Kasumi-1 (cell line): Measurements from ENCODE around the gene KRTAP4-6.
"Not testable (repeated sequence)": the region's sequence is repeated elsewhere in the genome, so short reads cannot be mapped to it uniquely, and the experiment has no call there.

Experiments
- DNase-seq, 2 experiments: peaks; one replicate each; lab custom pipeline; 2025; lab: John Stamatoyannopoulos, UW

KRTAP4-6 gene

DNA sequence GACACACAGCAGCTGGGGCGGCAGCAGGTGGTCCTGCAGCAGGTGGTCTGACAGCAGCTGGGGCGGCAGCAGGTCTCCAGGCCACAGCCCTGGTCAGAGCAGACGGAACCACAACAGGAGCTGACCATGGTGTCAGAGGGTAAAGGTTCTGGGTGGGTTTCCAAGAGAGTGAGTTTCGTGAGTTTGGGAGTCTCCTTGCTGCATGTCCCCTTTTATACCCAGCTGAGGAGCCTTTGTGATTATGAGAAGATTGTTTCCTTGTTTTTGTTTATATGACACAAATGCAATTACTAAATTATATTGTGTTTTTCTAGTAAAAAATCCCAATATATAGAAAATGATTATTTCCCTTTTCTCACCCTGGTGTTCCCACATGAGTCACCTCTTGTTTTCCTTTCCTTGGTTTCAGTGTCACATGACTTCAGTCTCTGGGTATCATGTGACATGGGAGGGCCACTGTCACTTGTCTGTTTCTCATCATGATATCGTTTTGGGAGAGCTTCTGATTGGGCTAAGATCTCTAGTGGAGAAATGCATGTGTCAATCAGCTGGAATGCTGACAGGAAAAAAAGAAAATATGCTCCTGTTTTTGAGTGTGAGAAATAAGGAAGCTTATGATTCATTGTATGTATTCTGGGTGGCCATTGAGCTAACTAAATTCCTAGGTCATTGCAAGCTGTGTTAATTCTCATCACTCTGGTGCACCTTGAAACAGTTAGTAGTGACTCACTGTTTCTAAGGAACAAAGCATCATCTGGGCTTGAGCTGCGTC, at the start of gene KRTAP4-6:
TSS of gene KRTAP4-6 (minus strand) at position 185 of the 772 bp plus-strand sequence. CDS start at position 128, 57 bp downstream.
- DNase-seq = no peak

DNA sequence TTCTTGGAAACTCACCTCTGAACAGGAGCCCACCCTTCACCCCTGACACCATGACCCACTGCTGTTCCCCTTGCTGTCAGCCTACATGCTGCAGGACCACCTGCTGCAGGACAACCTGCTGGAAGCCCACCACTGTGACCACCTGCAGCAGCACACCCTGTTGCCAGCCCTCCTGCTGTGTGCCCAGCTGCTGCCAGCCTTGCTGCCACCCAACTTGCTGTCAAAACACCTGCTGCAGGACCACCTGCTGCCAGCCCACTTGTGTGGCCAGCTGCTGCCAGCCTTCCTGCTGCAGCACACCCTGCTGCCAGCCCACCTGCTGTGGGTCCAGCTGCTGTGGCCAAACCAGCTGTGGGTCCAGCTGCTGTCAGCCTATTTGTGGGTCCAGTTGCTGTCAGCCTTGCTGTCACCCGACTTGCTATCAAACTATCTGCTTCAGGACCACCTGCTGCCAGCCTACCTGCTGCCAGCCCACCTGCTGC, 49.5 kb upstream of the KRTAP4-6 start, which contains the start of gene KRTAP9-1:
TSS of gene KRTAP9-1 (plus strand) at position 51 of the 482 bp plus-strand sequence. CDS start at position 51, 0 bp downstream.
- DNase-seq = not testable (repeated sequence)

DNA sequence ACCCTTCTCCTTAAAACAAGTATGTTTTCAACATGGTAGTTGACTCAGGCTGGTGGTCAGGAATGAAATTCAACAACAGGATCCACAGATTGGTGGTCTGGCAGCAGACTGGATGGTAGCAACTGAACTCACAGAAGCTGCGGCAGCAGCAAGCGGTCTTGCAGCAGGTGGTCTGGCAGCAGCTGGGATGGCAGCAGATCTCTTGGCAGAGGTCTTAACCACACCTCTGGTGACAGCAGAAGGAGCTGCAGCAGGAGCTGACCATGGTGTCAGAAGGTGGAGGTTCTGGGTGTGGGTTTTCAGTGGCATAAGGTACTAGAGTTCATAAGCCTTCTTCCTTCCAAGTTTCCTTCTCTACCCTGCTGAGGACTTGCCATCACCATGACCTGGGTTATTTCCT, 46.5 kb upstream of the KRTAP4-6 start:
- DNase-seq = no peak

DNA sequence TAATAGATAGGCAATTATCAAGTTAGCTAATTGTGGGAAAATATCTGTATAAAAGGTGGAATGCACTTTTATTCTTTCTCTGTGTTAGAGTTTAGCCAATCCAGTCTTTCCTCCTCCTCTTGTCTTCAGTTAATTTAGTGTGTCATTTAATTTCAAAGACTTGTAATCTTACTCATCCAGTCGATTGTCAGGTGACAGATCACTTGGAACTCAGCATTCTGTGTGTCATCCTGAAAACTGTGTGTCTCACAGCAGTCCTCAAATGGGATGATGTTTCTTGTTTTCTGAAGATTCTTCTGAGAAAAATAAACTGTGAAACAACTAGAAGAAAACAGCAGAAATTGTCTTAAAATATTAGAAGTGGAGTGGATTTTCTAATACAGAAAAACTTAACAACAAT, 44.7 kb upstream of the KRTAP4-6 start:
- DNase-seq = no peak

DNA sequence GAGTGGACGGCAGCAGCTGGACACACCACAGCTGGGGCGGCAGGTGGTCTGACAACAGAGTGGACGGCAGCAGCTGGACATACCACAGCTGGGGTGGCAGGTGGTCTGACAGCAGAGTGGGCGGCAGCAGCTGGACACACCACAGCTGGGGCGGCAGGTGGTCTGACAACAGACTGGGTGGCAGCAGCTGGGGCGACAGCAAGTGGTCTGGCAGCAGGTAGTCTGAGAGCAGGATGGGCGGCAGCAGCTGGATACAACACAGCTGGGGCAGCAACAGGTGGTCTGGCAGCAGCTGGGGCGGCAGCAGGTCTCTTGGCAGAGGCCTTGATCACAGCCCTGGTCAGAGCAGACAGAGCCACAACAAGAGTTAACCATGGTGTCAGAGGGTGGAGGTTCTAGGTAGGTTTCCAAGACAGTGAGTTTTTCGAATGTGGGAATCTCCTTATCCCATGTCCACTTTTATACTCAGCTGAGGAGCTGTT, 44.2 kb upstream of the KRTAP4-6 start, which contains the start of gene KRTAP4-1:
TSS of gene KRTAP4-1 (minus strand) at position 432 of the 482 bp plus-strand sequence. CDS start at position 375, 57 bp downstream.
- no peak for DNase-seq

DNA sequence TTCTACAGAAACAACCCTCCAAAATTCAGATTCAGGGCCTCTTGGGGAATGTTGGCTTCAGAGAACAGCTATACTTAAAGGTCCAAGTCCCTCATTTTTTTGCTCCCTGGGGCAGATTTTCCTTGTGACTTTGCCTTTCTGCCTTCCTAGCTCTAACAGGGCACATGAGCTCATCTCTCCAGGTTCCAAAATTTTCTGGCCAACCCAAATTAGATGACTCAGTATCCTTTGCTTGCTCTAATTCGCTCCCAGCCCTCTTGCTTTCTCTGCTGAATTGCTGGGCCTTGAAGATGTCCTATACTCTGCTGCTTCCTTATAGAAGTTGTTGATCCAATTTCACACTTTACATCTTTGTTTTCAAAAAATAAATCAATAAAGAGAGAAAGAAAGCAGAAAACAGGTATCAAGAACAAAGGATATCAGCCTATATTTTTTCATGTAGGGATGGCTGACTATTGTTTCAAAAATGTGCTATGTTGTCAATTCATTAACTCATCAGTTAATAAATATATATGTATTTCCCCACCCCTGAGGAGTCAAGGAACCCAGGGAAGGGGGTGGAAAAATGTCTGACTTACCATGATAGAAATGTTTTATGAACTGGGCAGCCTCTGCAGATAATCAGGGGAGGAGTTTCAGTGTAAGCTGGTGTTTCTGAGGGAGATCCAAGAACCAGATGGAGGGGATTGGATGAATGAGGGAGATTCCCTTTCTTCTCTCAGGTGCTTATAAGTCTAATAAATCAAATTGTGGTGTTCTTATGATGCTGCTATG, 38.7 kb upstream of the KRTAP4-6 start:
- no peak for DNase-seq

DNA sequence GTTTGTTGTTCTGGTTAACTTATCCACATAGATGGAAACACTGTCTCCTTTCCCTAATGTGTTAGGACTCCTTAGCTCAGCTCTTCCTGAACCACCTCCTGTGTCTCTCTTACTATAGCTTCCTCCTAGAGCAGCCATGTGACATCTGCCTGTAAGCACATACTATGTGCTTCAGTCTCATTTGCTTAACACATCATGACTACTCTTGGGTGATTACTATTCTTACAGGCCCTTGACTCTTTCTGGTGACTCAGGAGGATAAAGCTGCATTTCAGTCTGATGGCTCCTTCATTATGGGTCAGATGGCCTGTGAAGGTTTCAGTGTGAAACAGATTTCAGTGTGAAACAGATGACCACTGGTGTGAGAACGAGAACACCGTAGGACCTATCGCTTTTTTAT, 38.0 kb upstream of the KRTAP4-6 start:
- no peak for DNase-seq

DNA sequence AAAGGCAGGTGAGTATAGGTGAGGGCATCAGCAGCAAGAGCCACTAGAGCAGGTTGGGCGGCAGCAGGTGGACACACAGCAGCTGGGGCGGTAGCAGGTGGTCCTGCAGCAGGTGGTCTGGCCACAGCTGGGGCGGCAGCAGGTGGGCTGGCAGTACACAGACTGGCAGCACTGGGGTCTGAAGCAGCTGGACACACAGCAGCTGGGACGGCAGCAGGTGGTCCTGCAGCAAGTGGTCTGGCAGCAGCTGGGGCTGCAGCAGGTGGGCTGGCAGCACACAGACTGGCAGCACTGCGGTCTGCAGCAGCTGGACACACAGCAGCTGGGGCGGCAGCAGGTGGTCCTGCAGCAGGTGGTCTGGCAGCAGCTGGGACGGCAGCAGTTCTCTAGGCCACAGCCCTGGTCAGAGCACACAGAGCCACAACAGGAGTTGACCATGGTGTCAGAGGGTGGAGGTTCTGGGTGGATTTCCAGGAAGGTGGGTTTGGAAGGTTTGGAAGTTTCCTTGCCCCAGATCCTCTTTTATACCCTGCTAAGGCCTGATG, 37.5 kb upstream of the KRTAP4-6 start, which contains the start of gene KRTAP4-2:
TSS of gene KRTAP4-2 (minus strand) at position 495 of the 545 bp plus-strand sequence. CDS start at position 438, 57 bp downstream.
- DNase-seq = no peak

DNA sequence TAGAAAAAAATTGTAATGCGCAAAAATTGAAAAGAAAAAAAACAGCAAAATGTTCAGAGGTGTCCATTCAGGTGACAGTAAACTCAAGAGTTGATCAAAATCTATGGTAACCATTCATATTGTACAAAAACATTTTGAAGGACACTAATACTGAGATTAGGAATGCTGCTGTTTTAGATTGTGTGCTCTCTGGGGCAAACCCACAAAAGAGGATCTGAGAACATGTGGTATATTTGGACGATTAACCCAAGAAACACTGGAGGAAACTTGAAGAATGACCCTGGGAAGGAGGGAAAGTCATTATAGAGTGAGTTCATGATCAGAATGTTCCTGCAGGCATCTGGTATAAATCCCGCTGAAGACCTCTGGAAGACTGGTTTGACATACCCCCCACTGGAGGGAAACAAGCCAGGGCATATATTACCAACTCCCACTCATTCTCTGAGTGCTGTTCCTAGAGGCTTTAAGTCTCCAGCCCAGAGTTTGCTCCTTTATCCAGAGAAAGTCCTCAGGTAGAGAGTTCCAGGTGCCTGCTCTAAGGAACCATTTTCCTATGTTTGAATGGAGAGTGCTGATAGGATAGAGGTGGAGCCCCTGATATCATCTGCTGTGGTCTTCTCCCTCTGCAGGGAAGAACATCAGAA, 36.5 kb upstream of the KRTAP4-6 start:
- DNase-seq = no peak

DNA sequence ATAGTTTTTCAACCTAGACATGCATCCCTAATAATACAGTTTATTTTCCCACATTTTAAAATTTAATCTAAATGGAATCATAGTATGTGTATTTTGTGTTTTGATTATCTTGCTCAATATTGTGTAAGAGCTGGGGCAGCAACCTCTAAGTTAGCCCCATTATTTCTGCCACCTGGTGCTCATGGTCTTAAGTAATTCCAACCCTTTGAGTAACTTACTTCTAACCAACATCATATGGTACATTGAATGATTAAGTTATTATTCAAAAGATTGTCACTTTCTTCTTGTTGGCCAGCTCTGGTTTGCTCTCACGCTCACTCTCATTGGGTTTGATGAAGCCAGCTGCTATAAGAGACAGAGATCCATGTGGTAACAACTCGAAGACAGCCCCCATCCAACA, 31.5 kb upstream of the KRTAP4-6 start:
- no peak for DNase-seq

DNA sequence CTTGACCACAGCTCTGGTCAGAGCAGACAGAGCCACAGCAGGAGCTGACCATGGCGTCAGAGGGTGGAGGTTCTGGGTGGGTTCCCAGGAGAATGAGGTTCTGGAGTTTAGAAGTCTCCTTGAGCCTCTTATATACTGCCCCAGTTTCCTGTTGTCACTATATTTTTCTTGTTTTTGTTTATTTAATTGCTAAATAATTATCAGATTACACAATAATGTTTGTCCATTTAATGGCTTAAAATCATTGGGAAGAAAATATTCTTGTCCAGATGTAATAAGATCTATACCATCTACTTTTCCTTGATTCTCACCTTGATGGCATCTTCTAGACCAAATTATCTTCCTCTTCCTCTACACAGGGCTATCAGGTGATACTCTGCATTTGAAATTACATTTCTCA, 27.8 kb upstream of the KRTAP4-6 start, which contains the start of gene KRTAP4-3:
TSS of gene KRTAP4-3 (minus strand) at position 101 of the 400 bp plus-strand sequence. CDS start at position 52, 49 bp downstream.
- no peak for DNase-seq

DNA sequence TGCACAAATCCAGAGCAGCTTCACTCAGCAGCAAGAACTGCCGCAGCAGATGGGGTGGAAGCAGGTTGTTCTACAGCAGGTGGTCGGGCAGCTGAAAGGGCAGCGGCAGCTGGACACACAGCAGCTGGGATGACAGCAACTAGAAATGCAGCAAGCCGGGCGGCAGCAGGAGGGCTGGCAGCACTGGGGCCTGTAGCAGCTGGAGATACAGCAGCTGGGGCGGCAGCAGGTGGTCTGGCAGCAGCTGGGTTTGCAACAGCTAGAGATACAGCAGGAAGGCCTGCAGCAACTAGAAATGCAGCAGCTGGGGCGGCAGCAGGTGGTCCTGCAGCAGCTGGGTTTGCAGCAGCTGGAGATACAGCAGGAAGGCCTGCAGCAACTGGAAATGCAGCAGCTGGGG, 27.2 kb upstream of the KRTAP4-6 start:
- no peak for DNase-seq

DNA sequence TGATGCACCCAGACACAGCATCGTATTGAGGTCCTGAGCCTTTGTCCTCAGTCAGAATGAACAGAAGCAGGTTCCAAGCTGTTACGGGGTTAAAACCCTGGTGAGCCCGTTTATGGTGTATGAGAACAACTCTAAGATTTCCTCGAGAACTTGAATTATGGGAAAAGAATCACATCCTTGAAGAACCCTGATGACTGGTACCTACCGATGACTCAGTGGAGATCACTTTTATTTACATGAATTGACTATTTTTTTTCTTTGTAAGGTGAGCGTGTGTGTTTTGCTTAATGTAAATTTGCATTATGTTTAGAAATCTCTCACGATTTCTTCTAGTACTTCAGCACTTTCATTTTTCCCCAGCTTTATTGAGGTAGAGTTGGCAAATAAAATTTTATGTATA, 23.5 kb upstream of the KRTAP4-6 start:
- no peak for DNase-seq

DNA sequence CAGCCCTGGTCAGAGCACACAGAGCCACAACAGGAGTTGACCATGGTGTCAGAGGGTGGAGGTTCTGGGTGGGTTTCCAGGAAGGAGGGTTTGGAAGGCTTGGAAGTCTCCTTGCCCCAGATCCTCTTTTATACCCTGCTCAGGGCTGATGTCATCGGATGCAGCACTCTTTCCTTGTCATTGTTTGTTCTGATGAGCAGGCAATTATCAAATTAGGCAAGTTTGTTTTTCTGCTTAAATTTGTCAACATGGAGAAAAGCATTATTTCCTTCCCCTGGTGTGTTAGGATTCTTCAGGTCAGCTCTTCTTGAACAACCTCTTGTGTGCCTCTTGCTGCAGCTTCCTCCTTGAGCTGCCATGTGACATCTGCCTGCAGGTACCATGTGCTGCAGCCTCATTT, 20.3 kb upstream of the KRTAP4-6 start, which contains the start of gene KRTAP4-4:
TSS of gene KRTAP4-4 (minus strand) at position 101 of the 400 bp plus-strand sequence. CDS start at position 44, 57 bp downstream.
- DNase-seq = no peak

DNA sequence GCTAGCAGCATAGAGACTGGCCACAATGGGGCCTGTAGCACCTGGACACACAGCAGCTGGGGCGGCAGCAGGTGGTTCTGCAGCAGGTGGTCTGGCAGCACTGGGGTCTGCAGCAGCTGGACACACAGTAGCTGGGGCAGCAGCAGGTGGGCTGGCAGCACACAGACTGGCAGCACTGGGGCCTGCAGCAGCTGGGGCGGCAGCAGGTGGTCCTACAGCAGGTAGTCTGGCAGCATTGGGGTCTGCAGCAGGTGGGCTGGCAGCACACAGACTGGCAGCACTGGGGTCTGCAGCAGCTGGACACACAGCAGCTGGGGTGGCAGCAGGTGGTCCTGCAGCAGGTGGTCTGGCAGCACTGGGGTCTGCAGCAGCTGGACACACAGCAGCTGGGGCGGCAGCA, 19.8 kb upstream of the KRTAP4-6 start:
- DNase-seq = not testable (repeated sequence)

DNA sequence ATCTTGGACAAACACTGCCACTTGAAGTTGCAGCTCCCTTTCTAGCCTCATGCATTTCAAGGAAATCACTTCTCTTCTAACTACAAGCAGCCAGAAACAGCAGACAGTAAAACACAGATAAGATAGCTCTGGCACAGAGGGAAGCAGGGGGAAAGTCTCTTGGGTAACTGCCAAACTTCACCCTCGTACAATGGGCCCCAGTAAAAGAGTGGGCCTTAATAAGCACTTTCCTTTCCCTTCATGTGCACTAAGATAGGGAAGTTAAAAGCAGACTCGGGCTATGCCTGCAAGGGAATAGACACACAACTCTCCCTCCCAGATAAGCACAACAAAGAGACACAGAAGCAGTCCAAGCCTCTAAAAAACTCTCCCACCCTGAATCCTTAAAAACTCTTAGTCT, 13.5 kb upstream of the KRTAP4-6 start:
- peak in 1 of 2 experiments; percentile 1 for DNase-seq

DNA sequence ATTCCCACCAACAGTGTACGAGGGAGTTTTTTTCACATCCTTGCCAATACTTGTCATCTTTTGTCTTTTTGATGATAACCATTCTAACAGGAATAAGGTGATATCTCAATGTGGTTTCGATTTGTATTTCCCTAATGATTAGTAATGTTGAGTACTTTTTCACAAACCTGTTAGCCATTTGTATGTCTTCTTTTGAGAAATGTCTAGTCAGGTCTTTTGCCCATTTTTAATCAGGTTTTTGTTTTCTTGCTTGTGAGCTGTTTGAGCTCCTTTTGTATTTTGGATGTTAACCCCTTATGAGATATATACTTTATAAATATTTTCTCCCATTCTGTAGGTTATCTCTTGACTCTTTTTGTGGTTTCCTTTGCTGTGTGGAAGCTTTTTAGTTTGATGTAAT, 11.2 kb upstream of the KRTAP4-6 start:
- DNase-seq = no peak

DNA sequence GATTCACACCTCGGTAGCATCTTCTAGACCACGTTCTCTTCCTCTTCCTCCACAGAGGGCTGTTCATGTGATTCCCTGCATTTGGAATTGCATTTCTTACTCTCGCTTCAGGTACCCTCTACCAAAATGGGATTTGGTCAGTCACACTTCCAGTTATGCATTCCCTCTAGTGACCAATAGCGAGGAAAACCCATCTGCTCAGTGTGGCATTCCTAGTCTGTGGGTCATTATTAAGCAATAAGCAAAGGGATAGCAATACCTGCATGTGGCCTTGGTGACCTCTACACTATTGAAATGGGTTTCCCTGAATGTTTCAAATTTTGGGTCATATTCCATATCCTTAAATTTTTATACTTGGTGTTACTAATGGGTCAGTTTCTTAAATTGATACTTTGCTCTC, 9.7 kb upstream of the KRTAP4-6 start:
- no peak for DNase-seq

DNA sequence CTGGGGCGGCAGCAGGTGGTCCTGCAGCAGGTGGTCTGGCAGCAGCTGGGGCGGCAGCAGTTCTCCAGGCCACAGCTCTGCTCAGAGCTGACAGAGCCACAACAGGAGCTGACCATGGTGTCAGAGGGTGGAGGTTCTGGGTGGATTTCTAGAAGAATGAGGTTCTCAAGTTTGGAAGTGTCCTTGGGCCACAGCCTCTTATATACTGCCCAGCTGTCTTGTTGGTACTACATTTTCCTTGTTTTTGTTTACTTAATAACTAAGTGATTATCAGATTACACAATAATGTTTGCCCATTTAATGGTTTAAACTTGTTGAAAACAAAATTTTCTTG, 9.3 kb upstream of the KRTAP4-6 start, which contains the start of gene KRTAP4-5:
TSS of gene KRTAP4-5 (minus strand) at position 174 of the 334 bp plus-strand sequence. CDS start at position 116, 58 bp downstream.
- DNase-seq = no peak

DNA sequence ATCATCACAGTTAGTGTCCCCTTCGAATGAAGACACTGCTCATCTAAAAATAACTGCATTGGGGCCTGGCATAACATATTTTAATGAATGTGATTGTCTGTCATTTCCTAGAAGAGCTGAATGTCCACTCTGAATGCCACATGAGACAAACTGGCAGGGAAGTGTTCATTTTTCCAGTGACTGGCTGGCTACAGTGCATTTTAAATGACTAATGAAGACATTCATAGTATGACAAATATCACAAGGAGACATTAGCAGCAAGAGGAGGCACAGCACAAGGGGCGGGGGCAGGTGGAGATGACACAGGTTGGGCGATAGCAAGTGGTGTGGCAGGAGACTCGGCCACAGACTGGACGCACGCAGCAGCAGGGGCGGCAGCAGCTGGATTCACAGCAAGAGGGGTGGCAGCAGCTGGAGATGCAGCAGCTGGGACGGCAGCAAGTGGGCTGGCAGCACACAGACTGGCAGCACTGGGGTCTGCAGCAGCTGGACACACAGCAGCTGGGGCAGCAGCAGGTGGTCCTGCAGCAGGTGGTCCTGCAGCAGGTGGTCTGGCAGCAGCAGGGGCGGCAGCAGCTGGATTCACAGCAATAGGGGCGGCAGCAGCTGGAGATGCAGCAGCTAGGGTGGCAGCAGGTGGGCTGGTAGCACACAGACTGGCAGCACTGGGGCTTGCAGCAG, 8.8 kb upstream of the KRTAP4-6 start:
- not testable (repeated sequence) for DNase-seq
